HEK293 (cell line): ENCODE results near the gene APOBEC2.

Source experiments
- CTCF ChIA-PET: fragments of 350-600 bp; formaldehyde crosslinking; extraction: SDS; loops from one replicate; lab custom pipeline; 2021; ENCODE audit warnings: antibody characterized with exemption; lab: Yijun Ruan, JAX
- POLR2A ChIA-PET: fragments of 300-600 bp; formaldehyde crosslinking; extraction: SDS; loops from one replicate; lab custom pipeline; 2020; ENCODE audit warnings: antibody characterized with exemption, inconsistent platforms; lab: Yijun Ruan, JAX
- H3K27ac ChIP-seq: fragments of 200-500 bp; sonication (Bioruptor generic); 2 replicates; pipeline ENCODE4 v1.5.1; 2014; ENCODE audit warnings: low read depth, low read length, control low read depth, inconsistent platforms; ENCODE audit errors: extremely low read depth
- H3K36me3 ChIP-seq, 2 experiments: fragments of 200-500 bp in 1 of 2; sonication (Bioruptor generic) in 1 of 2; 1 replicate in 1 of 2; 2 replicates in 1 of 2; pipeline ENCODE4 v1.5.1; 2014 to 2017; ENCODE audit warnings: inconsistent platforms in 2 of 2, low read length in 2 of 2; ENCODE audit not compliant: control insufficient read depth in 2 of 2, insufficient read depth in 1 of 2
- H3K4me1 ChIP-seq: fragments of 200-500 bp; sonication (Bioruptor generic); 2 replicates; pipeline ENCODE4 v1.5.1; 2014; ENCODE audit warnings: mild to moderate bottlenecking, low read length, inconsistent platforms; ENCODE audit not compliant: control insufficient read depth, insufficient read depth
- H3K4me3 ChIP-seq: 2 replicates; pipeline ENCODE4 v1.5.1; 2011; ENCODE audit warnings: low read depth, mild to moderate bottlenecking, control low read depth, low read length, moderate library complexity
- H3K9me3 ChIP-seq: fragments of 200-500 bp; sonication (Bioruptor generic); 2 replicates; pipeline ENCODE4 v1.5.1; 2014; ENCODE audit warnings: low read depth, low read length, inconsistent platforms; ENCODE audit not compliant: control insufficient read depth, insufficient read depth
- GLIS2 ChIP-seq: fragments of 450-650 bp; formaldehyde crosslinking; IDR thresholded peaks from 2 replicates; pipeline ENCODE4 v1.5.1; 2016; ENCODE audit warnings: missing biosample characterization, missing genetic modification characterization
- HIC1 ChIP-seq: fragments of 450-650 bp; formaldehyde crosslinking; IDR thresholded peaks from 2 replicates; pipeline ENCODE4 v1.5.1; 2016; ENCODE audit warnings: missing biosample characterization, missing genetic modification characterization
- PRDM1 ChIP-seq: fragments of 450-650 bp; formaldehyde crosslinking; IDR thresholded peaks from 2 replicates; pipeline ENCODE4; 2016; ENCODE audit warnings: missing biosample characterization, missing genetic modification characterization
- ZBTB1 ChIP-seq: fragments of 450-650 bp; formaldehyde crosslinking; IDR thresholded peaks from 2 replicates; pipeline ENCODE4 v1.5.1; 2016; ENCODE audit warnings: missing biosample characterization, missing genetic modification characterization
- ZBTB20 ChIP-seq: fragments of 450-650 bp; formaldehyde crosslinking; IDR thresholded peaks from 2 replicates; pipeline ENCODE4 v1.5.1; 2016; ENCODE audit warnings: missing biosample characterization, missing genetic modification characterization
- ZBTB44 ChIP-seq: fragments of 450-650 bp; IDR thresholded peaks from 2 replicates; pipeline ENCODE4 v1.5.1; 2018; ENCODE audit warnings: missing biosample characterization, mild to moderate bottlenecking, missing genetic modification characterization
- ZNF138 ChIP-seq: fragments of 450-650 bp; formaldehyde crosslinking; IDR thresholded peaks from 2 replicates; pipeline ENCODE4 v1.5.1; 2016; ENCODE audit warnings: missing biosample characterization, missing genetic modification characterization, borderline replicate concordance
- ZNF174 ChIP-seq: fragments of 450-650 bp; formaldehyde crosslinking; IDR thresholded peaks from 2 replicates; pipeline ENCODE4 v1.5.0; 2017; ENCODE audit warnings: missing biosample characterization, mild to moderate bottlenecking, missing genetic modification characterization
- ZNF175 ChIP-seq: fragments of 450-650 bp; formaldehyde crosslinking; IDR thresholded peaks from 2 replicates; pipeline ENCODE4 v1.5.1; 2016; ENCODE audit warnings: missing biosample characterization, missing genetic modification characterization
- ZNF184 ChIP-seq: fragments of 450-650 bp; IDR thresholded peaks from 2 replicates; pipeline ENCODE4 v1.5.1; 2018; ENCODE audit warnings: missing biosample characterization, mild to moderate bottlenecking, missing genetic modification characterization
- ZNF239 ChIP-seq: fragments of 450-650 bp; formaldehyde crosslinking; IDR thresholded peaks from 2 replicates; pipeline ENCODE4 v1.5.1; 2016; ENCODE audit warnings: missing biosample characterization, missing genetic modification characterization
- ZNF280C ChIP-seq: fragments of 450-650 bp; formaldehyde crosslinking; IDR thresholded peaks from 2 replicates; pipeline ENCODE4 v1.5.1; 2016; ENCODE audit warnings: missing biosample characterization, missing genetic modification characterization
- ZNF280D ChIP-seq: fragments of 450-650 bp; formaldehyde crosslinking; IDR thresholded peaks from 2 replicates; pipeline ENCODE4 v1.5.1; 2016; ENCODE audit warnings: missing biosample characterization, missing genetic modification characterization
- ZNF677 ChIP-seq: fragments of 450-650 bp; IDR thresholded peaks from 2 replicates; pipeline ENCODE4 v1.5.0; 2018; ENCODE audit warnings: missing biosample characterization, mild to moderate bottlenecking, missing genetic modification characterization, moderate library complexity
- TF ChIP-seq, protein P1 (sequence below): IDR thresholded peaks from 2 replicates; pipeline ENCODE4 v1.6.1; 2011; ENCODE audit warnings: mild to moderate bottlenecking, low read depth, low read length, borderline replicate concordance
- TF ChIP-seq, protein P2 (sequence below): fragments of 450-650 bp; formaldehyde crosslinking; IDR thresholded peaks from 2 replicates; pipeline ENCODE4 v1.5.1; 2017; ENCODE audit warnings: missing biosample characterization, mild to moderate bottlenecking, missing genetic modification characterization, moderate library complexity
- TF ChIP-seq, protein P3 (sequence below): fragments of 450-650 bp; formaldehyde crosslinking; IDR thresholded peaks from 2 replicates; pipeline ENCODE4 v1.5.1; 2016; ENCODE audit warnings: missing biosample characterization, missing genetic modification characterization

Gene APOBEC2

GRCh38 chr6:41103847-41104246, 50.8 kb downstream of the APOBEC2 start:
- Histone ChIP-seq H3K4me3 (no peak overlapping the region), H3K4me1 (no peaks in the 10 kb centered on the region), H3K27ac (no peak overlapping the region), H3K36me3 (peaks cover 13 to 17% of the 10 kb centered on the region in 2 experiments; a peak in 2 of 3 replicates), H3K9me3 (no peaks in the 10 kb centered on the region)
- ChIA-PET POLR2A (interaction anchor here (0.6 to 1.5 kb wide), 2 partner anchors 31 to 72 kb away, joined by 4 read pairs; partner anchors contain the start of genes NFYA and OARD1), CTCF (interaction anchor here (0.6 to 2.9 kb wide), 3 partner anchors 12 to 1780 kb away, joined by 3 to 18 read pairs (median 3); no protein-coding TSS in a partner anchor)
- TF ChIP-seq ZBTB20 (tag by site-specific recombination): no peak
- no peak for TF ChIP-seq ZNF138 (tag by site-specific recombination)

GRCh38 chr6:41111017-41111416, 58.0 kb downstream of the APOBEC2 start:
- TF ChIP-seq ZNF280C (tag by site-specific recombination) (no peak), ZBTB1 (tag by site-specific recombination) (no peak), ZNF677 (tag by site-specific recombination) (no peak), PRDM1 (tag by site-specific recombination) (no peak), ZNF175 (tag by site-specific recombination) (no peak), ZNF184 (tag by site-specific recombination) (no peak), GLIS2 (tag by site-specific recombination) (no peak), ZNF174 (tag by site-specific recombination) (no peak), ZNF239 (no peak), ZNF280D (tag by site-specific recombination) (no peak), ZBTB44 (tag by site-specific recombination) (no peak), HIC1 (tag by site-specific recombination) (no peak)
- TF ChIP-seq, protein P1, sequence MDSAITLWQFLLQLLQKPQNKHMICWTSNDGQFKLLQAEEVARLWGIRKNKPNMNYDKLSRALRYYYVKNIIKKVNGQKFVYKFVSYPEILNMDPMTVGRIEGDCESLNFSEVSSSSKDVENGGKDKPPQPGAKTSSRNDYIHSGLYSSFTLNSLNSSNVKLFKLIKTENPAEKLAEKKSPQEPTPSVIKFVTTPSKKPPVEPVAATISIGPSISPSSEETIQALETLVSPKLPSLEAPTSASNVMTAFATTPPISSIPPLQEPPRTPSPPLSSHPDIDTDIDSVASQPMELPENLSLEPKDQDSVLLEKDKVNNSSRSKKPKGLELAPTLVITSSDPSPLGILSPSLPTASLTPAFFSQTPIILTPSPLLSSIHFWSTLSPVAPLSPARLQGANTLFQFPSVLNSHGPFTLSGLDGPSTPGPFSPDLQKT: no peak
- TF ChIP-seq, protein P2, sequence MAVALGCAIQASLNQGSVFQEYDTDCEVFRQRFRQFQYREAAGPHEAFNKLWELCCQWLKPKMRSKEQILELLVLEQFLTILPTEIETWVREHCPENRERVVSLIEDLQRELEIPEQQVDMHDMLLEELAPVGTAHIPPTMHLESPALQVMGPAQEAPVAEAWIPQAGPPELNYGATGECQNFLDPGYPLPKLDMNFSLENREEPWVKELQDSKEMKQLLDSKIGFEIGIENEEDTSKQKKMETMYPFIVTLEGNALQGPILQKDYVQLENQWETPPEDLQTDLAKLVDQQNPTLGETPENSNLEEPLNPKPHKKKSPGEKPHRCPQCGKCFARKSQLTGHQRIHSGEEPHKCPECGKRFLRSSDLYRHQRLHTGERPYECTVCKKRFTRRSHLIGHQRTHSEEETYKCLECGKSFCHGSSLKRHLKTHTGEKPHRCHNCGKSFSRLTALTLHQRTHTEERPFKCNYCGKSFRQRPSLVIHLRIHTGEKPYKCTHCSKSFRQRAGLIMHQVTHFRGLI (tag by site-specific recombination): no peak
- TF ChIP-seq, protein P3, sequence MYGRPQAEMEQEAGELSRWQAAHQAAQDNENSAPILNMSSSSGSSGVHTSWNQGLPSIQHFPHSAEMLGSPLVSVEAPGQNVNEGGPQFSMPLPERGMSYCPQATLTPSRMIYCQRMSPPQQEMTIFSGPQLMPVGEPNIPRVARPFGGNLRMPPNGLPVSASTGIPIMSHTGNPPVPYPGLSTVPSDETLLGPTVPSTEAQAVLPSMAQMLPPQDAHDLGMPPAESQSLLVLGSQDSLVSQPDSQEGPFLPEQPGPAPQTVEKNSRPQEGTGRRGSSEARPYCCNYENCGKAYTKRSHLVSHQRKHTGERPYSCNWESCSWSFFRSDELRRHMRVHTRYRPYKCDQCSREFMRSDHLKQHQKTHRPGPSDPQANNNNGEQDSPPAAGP (tag by site-specific recombination): no peak
- TF ChIP-seq, all 188 proteins: peak for 0
- Histone ChIP-seq H3K4me1 (no peaks in the 10 kb centered on the region), H3K27ac (no peak overlapping the region), H3K36me3 (no peaks in the 10 kb centered on the region), H3K9me3 (no peaks in the 10 kb centered on the region), H3K4me3 (no peak overlapping the region)
- ChIA-PET POLR2A (no interaction called here), CTCF (no interaction called here)
